Activated T-cell treated with anti-CD3 and anti-CD28 coated beads for 48 hours (primary cell): ENCODE data around the gene ZNF487.
"Not testable (repeated sequence)": the region's sequence is repeated elsewhere in the genome, so short reads cannot be mapped to it uniquely, and the experiment has no call there.

ENCODE experiments used
- DNase-seq: peaks from one replicate; pipeline ENCODE4 v3.0.0-alpha.2; 2020; ENCODE audit warnings: low read depth

The ZNF487 gene

DNA sequence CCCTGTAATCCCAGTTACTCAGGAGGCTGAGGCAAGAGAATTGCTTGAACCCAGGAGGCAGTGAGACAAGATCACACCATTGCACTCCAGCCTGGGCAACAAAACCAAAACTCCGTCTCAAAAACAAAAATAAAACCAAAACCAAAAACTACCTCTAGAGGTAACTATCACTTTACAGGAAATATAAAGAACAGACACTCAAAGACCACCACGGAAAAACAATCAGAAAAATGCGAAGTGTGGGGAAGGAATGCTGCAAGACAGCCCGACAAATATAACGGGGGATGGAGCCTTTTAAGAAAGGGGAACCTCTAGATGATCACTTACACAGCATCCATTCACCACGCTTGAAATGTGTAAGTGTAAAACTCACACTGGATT is 32.2 kb upstream of the ZNF487 start:
- DNase-seq = no peak

DNA sequence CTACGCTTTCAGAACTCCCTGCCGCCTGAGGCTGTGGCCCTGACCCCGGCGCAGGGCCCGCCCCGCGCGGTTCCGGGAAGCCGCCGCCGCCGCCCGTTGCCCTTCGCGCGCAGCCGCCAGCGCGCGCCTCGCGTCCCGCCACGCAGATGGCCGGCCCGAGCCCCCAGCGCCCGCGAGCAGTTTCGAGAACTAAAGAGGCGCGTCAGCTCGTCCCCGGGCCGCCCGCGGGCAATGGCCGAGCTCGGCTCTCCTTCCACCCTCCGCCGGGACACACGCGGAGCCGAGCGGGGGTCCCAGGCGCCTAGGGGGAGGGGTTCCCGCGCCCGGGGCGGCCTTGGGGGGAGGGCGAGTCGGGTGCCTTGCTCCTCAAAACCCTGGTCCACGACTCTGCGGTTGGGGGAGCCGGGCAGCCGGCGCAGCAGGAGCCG is 29.7 kb upstream of the ZNF487 start:
- DNase-seq = peak; percentile 61

DNA sequence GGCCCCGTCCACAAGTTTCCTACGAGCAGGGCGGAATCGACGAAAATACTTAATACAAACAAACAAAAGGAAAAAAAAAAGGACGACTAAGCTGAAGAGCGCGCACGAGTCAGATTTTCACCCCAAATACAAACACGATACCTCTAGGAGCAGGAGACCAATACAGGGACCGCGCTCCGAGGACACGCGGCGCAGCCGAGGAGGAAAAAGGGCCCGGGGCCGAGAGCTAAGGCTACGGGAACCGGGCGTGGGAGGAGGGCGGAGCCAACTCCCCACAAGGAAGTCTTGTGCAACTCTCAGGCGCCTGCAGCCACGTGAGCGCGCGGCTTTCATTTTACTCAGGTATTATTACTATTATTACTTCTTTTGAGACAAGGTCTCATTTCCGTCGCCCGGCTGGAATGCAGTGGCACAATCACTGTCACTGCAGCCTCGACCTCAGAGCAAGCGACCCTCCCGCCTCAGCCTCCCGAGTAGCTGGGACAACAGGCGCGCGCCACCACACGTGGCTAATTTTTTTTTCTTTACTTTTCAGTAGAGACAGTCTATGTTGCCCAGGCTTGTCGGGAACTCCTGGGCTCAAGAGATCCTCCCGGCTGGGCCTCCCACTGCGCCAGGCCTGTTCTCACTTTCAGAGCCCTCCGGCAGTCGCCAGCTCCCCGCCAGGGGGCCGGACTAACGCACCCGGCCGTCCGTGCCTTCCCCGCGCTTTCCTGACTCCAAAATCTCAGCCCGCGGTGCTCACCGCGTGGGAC is 29.2 kb upstream of the ZNF487 start:
- DNase-seq = peak; percentile 90

- no peak for DNase-seq
Measured at GRCh38 chr10:43408331-43408709, 28.6 kb upstream of the ZNF487 start.

DNA sequence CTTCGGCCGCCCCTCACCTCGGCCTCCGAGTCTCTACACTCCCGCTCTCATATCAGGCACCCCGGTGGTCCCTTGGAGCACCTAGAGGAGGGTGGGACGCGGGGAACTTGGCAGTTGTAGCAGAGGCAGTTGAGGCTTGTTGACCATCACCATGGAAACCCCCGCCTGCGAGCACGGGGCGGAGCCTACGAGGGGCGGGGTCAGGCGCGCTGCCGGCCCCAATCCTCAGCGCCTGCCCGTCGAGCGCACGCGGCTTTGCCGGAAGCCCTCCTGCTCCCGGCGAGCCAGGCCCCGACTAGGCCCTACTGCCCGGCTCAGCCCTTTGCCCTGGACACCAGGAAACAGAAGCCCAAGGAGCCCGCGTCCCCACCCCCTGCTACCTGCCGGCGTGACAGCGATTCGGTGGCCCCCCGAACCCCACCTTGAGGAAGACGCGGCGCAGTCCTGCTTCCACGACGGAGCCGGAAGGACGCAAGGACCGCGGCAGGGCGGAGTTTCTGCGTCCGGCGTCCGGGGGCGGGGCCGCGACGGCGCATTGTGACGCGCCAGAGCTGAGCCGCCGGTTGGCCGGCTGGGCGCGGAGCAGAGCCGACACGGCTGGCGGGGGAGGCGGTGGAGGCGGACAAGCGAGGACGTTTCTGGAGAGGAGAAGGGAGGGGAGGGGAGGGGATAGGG is 28.1 kb upstream of the ZNF487 start, which contains the start of gene HNRNPF:
Gene HNRNPF, minus strand, starts transcription at position 477 of the 675 bp plus-strand sequence. CDS start 21,302 bp downstream, outside the sequence.
- peak; percentile 97 for DNase-seq

- DNase-seq = peak; percentile 64
Measured at GRCh38 chr10:43409385-43410109, 27.4 kb upstream of the ZNF487 start.

DNA sequence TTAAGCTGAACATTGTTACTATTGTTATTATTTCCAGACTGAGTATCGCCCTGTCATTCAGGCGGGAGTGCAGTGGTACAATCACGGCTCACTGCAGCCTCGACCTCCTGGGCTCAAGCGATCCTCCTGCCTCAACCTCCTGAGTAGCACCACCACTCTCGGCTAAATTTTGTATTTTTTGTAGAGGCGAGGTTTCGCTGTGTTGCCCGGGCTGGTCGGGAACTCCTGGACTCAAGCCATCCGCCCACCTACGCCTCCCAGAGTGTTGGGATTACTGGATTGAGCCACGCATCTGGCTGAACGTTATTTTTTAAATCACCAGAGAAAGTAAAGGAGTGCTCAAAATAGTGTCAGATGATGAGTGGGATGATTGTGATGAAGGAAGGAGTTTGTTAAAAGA is 26.6 kb upstream of the ZNF487 start:
- DNase-seq = no peak

DNA sequence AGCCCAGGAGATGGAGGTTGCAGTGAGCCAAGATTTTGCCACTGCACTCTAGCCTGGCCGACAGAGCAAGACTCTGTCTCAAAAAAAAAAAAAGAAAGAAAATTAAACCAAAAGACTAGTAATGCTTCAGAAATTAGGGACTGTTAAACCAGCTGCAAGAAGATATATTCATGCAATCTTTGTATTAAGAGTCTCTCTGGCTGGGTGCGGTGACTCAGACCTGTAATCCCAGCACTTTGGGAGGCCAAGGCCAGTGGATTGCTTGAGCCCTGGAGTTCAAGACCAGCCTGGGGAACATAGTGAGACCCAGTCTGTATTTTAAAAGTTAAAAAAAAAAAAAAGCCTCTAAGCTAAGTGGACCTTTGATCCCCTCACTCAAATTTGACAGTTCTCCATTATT is 25.4 kb upstream of the ZNF487 start:
- DNase-seq = no peak

DNA sequence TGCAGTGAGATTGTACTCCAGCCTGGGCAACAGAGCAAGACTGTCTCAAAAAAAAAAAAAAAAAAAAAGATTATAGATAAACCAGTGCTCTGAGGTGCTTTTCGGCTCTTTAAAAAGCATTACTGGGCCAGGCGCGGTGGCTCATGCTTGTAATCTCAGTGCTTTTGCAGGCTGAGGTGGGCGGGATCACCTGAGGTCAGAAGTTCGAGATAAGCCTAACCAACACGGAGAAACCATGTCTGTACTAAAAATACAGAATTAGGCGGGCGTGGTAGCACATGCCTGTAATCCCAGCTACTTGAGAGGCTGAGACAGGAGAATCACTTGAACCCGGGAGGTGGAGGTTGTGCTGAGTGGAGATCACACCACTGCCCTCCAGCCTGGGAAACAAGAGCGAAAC is 21.4 kb upstream of the ZNF487 start:
- DNase-seq = no peak

DNA sequence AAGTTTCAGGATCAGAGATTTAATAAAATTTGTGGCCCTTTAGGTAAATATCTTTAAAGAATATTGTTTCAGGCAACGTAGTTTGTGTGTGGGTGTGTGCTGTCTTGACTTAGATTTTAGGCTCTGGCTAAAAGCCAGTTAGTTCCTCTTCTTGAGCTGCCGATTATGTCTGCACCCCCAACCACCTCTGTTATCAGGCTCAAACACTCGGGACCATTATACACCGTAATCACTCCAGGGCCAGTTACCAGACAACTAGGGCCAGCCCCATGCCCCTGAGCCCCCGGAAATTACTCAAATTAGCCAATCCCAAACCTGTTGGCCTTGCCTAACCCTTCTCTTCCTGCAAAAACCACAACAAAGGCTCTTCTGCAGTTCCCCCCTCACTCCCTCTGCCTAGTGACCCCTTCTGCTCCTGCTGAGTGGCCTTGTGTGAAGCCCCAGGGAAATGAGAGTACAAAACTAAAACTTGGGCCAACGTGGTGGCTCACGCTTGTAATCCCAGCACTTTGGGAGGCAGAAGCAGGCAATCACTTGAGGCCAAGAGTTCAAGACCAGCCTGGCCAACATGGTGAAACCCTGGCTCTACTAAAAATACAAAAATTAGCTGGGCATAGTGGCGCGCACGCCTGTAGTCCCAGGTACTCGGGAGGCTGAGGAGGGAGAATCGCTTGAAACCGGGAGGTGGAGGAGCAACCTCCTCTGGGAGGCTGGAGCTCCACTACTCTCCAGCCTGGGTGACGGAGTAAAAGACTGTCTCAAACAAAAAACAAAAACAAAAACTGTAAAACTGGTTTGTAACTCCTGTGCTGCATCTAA is 18.8 kb upstream of the ZNF487 start:
- no peak for DNase-seq

DNA sequence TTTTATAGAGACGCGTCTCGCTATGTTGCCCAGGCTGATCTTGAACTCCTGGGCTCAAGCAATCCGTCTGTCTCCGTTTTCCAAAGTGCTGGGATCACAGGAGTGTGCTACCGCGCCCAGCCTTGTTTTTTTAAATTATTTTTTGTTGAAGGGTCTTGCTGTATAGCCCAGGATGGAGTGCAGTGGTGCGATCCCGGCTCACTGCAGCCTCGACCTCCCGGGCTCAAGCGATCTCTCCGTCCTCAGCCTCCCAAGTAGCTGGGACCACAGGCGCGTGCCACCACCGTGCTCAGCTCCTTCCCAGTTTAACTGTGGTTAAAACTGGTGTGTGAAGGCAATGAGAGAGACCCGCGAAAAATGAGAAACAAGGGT is 16.9 kb upstream of the ZNF487 start:
- DNase-seq = no peak

DNA sequence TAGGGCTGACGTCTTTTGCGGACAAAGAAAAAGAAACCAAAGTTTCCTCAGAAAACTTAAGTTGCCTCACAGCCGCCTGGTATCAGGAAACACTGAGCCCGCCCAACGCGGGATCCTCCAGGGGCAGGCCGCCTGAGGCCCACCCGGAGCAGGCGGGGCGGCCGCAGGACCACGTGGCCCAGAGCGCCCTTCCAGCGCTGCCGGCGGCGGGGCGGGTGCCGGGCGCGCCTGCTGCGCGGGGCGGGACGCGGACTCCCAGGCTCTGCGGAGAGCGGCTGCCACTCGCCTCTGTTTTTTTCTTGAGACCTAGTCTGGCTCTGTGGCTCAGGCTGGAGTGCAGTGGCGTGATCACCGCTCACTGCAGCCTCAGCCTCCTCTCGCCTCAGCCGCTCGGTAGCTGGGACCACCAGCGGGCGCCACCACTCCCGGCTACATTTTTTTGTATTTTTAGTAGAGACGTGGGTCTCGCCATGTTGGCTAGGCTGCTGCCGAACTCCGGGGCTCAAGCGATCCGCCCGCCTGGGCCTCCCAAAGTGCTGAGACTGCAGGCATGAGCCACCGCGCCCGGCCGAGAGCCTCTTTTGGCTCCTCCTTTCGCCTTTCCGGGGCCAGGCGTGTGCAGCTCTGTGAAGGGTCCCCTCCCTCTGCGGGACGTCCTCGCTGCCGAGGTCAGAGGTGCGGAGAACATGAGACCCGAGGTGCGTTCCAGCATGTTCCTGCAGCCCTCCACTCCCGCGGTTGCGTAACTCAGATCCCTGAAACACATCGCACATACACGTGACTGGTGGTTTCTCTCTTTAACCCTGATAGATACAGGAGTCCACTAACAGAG is 16.3 kb upstream of the ZNF487 start:
- DNase-seq = peak; percentile 88

DNA sequence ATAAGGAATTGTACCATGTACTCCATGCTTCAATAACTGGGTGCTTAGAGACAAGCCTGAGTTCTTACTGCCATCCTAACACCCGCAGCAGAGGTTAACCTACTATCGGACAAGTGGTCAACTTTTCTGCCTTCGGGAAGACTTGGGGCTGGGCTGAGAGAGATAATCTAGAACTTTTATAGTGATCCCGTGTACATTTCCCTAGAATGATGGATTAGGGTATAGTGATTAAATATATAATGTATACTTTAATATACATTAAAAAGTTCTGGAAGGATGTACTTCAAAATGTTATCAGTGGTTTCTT is 15.8 kb upstream of the ZNF487 start:
- no peak for DNase-seq

DNA sequence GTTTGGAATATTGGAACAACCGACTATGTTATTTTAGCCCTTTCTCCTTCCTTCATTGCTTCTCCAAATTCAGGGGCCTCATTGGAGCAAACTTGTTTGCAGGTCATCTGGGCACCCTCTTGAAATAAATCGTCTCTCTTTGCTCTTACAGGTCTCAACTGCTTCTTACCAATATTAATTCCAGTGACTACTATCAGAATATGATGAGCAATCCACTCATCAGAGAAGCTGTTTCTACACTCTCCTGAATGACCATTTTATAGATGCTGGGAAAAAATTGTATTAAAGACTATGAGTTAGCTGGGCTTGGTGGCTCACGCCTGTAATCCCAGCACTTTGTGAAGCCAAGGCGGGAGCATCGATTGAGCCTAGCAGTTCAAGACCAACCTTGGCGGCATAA is 15.4 kb upstream of the ZNF487 start:
- DNase-seq = no peak

DNA sequence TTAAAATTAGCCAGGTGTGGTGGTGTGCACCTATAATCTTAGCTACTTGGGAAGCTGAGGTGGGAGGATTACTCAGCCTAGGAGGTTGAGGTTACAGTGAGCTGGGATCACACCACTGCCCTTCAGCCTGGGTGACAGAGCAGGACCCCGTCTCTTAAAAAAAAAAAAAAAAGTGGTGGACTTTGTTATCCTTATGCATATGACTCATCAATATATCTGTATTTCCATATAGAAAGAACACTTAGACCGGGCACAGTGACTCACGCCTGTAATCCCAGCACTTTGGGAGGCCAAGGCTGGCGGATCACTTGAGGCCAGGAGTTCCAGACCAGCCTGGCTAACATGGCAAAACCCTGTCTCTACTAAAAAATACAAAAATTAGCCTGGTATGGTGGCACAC is 15.0 kb upstream of the ZNF487 start:
- DNase-seq = not testable (repeated sequence)

DNA sequence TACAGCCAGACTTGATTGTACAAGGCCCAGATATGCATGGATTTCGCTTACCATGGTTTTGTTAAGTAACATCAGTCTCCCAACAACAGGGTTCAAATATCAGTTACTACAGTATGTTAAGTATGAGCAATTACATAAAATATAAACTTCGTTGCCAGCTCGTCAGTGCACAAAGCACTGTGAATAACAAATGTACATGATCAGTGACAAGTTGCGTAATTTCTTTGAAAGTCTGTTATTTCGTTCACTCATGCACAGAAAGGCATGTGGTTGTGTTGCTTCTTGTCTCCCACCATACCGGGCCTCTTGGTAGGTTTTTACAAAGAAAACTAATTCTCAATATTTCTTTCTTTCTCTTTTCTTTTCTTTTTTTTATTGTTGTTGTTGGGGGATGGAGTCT is 12.5 kb upstream of the ZNF487 start:
- DNase-seq = no peak

DNA sequence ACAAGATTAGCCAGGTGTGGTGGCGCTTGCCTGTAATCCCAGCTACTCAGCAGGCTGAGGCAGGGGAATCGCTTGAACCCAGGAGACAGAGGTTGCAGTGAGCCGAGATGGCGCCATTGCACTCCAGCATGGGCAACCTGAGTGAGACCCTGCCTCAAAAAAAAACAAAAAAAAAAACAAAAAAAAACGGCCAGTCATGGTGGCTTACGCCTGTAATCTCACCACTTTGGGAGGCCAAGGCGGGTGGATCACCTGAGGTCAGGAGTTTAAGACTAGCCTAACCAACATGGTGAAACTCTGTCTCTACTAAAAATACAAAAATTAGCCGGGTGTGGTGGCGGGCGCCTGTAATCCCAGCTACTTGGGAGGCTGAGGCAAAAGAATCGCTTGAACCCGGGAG is 10.4 kb upstream of the ZNF487 start:
- DNase-seq = not testable (repeated sequence)

- DNase-seq = no peak
Measured at GRCh38 chr10:43427166-43427825, 9.6 kb upstream of the ZNF487 start.

GRCh38 chr10:43430926-43431663 is 5.8 kb upstream of the ZNF487 start:
- no peak for DNase-seq
